Nephron (organoid): ENCODE measurements around the gene PPP1R12B.
A peak's percentile ranks its signal among the peaks of the same experiment; 100 is the strongest.
"Not testable (repeated sequence)": the region's sequence is repeated elsewhere in the genome, so short reads cannot be mapped to it uniquely, and the experiment has no call there.

Experiments used
- H3K27ac Mint-ChIP-seq, 3 experiments: 2 replicates each; pipeline ENCODE4 v1.8.0; 2020; ENCODE audit warnings: mixed read lengths in 3 of 3, mild to moderate bottlenecking in 2 of 3, moderate library complexity in 1 of 3
- H3K27me3 Mint-ChIP-seq: 2 replicates; pipeline ENCODE4 v1.8.0; 2021; ENCODE audit warnings: low read depth, mild to moderate bottlenecking, moderate library complexity, mixed read lengths
- H3K36me3 Mint-ChIP-seq: 2 replicates; pipeline ENCODE4 v1.8.0; 2020; ENCODE audit warnings: low read depth, mixed read lengths
- H3K4me1 Mint-ChIP-seq: 2 replicates; pipeline ENCODE4 v1.8.0; 2020; ENCODE audit warnings: mixed read lengths
- H3K4me3 Mint-ChIP-seq, 3 experiments: 2 replicates each; pipeline ENCODE4 v1.8.0; 2020; ENCODE audit warnings: mild to moderate bottlenecking in 3 of 3, mixed read lengths in 3 of 3, moderate library complexity in 2 of 3
- H3K9me3 Mint-ChIP-seq: 2 replicates; pipeline ENCODE4 v1.8.0; 2020; ENCODE audit warnings: mixed read lengths
- CTCF ChIP-seq, 3 experiments: fragments of 200-600 bp; sonication (generic); IDR thresholded peaks; one replicate each; pipeline ENCODE4 v1.5.0; 2021; ENCODE audit warnings: antibody characterized with exemption in 3 of 3; ENCODE audit not compliant: unreplicated experiment in 3 of 3

Gene PPP1R12B

DNA sequence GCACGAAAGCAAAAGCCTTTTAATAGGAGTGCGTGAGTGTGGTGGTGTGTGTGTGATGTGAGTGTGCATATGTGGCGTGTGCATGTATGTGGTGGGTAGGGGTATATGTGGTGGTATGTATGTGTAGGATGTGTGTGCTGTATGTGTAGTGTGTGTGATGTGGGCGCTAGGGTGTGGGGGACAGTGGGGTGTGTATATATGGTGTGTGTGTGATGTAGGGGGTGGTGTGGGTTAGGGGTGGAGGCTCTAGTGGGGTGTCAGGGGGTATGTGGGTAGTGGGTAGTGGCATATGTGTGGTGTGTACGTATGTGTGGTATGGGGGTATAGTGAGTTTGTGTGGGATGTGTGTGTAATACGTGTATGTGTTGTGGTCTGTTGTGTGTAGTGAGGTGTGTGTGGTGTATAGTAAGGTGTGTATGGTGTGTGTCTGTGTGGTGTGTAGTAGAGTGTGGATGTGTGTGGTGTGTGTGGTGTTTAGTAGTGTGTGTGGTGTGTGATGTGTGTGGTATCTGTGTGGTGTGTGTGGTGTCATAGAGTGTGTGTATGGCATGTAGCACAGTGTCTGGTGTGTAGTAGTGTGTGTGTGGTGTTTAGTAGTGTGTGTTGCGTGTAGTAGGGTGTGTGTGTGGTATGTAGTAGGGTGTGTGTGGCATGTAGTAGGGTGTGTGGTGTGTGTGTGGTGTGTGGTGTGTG, 275.7 kb downstream of the PPP1R12B start:
- H3K4me1 Mint-ChIP-seq, result peaks cover 11% of the 10 kb centered on the region
- no peak overlapping the region for H3K27ac Mint-ChIP-seq
- no peaks in the 10 kb centered on the region for H3K36me3 Mint-ChIP-seq
- H3K9me3 Mint-ChIP-seq, result no peaks in the 10 kb centered on the region
- no peak for TF ChIP-seq CTCF (IDR thresholded peaks at IDR 0.05; ENCODE audit: unreplicated experiment in 3 of 3)
- no peak overlapping the region for H3K4me3 Mint-ChIP-seq
- peaks cover 10% of the 10 kb centered on the region for H3K27me3 Mint-ChIP-seq

DNA sequence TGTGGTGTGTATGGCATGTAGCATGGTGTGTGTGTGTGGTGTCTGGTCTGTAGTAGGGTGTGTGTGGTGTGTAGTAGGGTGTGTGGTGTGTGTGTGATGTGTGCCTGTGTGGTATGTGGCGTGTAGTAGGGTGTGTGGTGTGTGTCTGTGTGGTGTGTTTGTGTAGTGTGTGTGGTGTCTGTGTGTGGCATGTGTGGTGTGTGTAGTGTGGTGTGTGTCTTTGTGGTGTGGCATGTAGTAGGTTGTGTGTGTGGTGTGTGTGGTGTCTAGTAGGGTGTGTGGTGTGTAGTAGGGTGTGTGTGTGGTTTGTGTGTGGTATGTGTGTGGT, 276.2 kb downstream of the PPP1R12B start:
- Mint-ChIP-seq H3K27me3 (peaks cover 12% of the 10 kb centered on the region), H3K9me3 (no peaks in the 10 kb centered on the region), H3K36me3 (no peaks in the 10 kb centered on the region), H3K27ac (no peak overlapping the region), H3K4me1 (peaks cover 6% of the 10 kb centered on the region), H3K4me3 (no peak overlapping the region)
- no peak for TF ChIP-seq CTCF (IDR thresholded peaks at IDR 0.05; ENCODE audit: unreplicated experiment in 3 of 3)

DNA sequence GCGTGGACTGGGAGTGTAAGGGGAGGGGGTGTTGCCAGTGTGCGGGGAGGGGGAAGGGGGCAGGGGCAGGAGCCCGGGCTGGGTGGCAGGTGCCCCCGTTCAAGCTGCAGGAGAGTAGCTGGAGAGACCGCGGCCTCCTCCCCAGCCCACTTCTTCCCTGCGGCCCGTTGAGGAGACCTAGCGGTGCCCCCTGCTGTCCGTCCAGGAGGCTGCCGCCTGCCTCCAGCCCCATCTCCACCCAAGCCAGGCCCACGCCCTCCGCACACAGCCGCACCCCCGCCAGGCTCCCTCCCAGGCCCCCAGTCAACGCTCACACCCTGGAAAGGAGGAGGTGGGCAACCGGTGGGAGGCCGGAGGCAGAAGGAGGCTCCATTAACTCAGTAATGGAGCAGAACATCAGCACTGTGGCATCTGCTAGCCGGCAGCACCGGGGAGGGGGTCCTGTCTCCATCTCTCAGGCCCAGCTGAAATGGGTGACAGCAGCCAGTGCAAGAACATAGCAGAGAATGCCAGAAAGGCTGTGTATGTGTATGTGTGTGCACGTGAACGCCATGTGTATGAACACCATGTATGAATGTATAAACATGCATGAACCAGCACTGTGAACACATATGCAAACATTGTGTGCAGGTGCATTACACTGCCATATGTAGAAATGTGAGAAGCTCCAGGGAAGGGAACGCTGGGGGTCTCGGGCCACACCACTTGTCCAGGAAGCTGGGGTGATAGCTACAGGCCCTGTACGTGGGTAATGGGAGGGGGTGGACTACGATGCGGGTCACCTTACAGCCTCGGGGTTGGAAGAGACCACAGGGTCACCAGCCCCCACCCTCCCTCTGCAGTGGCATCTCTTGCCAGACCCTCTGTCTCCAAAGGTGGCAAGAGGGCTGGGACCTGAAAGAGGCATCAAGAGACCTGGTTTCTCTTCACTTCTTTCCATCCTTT, 277.2 kb downstream of the PPP1R12B start:
- H3K27ac Mint-ChIP-seq, result no peak overlapping the region
- no peaks in the 10 kb centered on the region for H3K9me3 Mint-ChIP-seq
- H3K27me3 Mint-ChIP-seq, result peaks cover 12% of the 10 kb centered on the region
- no peak overlapping the region for H3K4me3 Mint-ChIP-seq
- peak; percentile 60 to 71 (median 71) for TF ChIP-seq CTCF (IDR thresholded peaks at IDR 0.05; ENCODE audit: unreplicated experiment in 3 of 3)
- peaks cover 4% of the 10 kb centered on the region for H3K4me1 Mint-ChIP-seq
- H3K36me3 Mint-ChIP-seq, result no peaks in the 10 kb centered on the region

- not testable (repeated sequence) for H3K4me3 Mint-ChIP-seq, H3K4me1 Mint-ChIP-seq, H3K36me3 Mint-ChIP-seq, H3K27ac Mint-ChIP-seq, H3K9me3 Mint-ChIP-seq
- H3K27me3 Mint-ChIP-seq, result peaks cover 16% of the 10 kb centered on the region
Observed at GRCh38 chr1:202627036-202627435, 278.5 kb downstream of the PPP1R12B start.

GRCh38 chr1:202627841-202628565, 279.5 kb downstream of the PPP1R12B start:
- no peak overlapping the region for H3K27ac Mint-ChIP-seq
- H3K4me3 Mint-ChIP-seq, result no peak overlapping the region
- peaks cover 4% of the 10 kb centered on the region for H3K4me1 Mint-ChIP-seq
- H3K9me3 Mint-ChIP-seq, result no peaks in the 10 kb centered on the region
- peaks cover 21% of the 10 kb centered on the region for H3K27me3 Mint-ChIP-seq
- no peaks in the 10 kb centered on the region for H3K36me3 Mint-ChIP-seq
- no peak for TF ChIP-seq CTCF (IDR thresholded peaks at IDR 0.05; ENCODE audit: unreplicated experiment in 3 of 3)

DNA sequence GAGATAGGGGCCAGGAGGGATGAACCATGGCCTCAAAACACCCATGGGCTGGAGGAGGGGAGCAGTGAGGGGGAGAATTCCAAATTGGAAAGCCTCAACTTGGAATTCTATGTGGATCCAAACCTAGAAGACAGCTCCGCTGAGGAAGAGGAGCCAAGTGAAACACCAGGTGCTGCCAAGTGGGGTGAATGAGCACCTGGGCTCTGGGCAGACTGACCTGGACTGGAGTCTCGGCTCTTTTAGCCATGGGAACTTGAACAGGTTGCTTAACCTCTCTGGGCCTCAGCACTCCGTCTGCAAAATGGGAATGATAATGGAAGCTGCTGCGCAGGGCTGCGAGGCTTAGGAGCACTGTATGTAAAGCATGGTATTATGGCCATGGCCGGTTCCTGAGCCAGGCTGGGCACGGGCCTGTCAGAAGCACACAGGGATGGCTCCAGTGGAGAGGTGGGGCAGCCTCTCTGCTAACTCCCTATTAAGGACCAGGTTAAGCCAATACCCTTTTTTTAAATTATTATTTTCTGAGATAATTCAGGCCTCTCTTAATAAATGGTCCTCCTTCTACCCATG, 280.2 kb downstream of the PPP1R12B start:
- H3K4me1 Mint-ChIP-seq, result peaks cover 4% of the 10 kb centered on the region
- no peak overlapping the region for H3K4me3 Mint-ChIP-seq
- no peaks in the 10 kb centered on the region for H3K36me3 Mint-ChIP-seq
- H3K27me3 Mint-ChIP-seq, result peaks cover 29% of the 10 kb centered on the region
- no peak overlapping the region for H3K27ac Mint-ChIP-seq
- H3K9me3 Mint-ChIP-seq, result no peaks in the 10 kb centered on the region
- TF ChIP-seq CTCF (IDR thresholded peaks at IDR 0.05; ENCODE audit: unreplicated experiment in 3 of 3), result no peak

GRCh38 chr1:202629257-202629811, 280.8 kb downstream of the PPP1R12B start:
- H3K27ac Mint-ChIP-seq, H3K4me1 Mint-ChIP-seq, H3K4me3 Mint-ChIP-seq, H3K9me3 Mint-ChIP-seq, H3K36me3 Mint-ChIP-seq: not testable (repeated sequence)
- peaks cover 30% of the 10 kb centered on the region for H3K27me3 Mint-ChIP-seq

DNA sequence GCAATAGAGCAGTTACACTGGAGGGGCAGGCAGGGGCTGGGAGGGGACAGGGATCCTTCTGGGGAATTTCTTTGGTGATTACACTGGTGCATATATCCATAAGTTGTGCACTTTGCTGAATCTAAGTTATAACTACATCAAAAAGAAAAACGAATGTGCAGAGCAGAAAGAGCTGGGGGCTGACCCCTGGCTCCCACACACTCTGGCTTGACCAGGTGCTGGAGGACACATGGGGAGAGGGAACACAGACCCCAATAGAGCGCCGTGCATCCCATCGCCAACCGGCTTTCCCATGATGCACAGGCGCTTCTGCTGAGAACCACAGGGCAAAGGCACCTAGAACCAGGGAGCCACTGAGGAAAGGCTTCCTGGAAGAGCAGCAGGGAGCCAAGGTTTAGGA, 281.6 kb downstream of the PPP1R12B start:
- not testable (repeated sequence) for H3K4me1 Mint-ChIP-seq, H3K9me3 Mint-ChIP-seq, H3K27ac Mint-ChIP-seq, H3K36me3 Mint-ChIP-seq, H3K4me3 Mint-ChIP-seq
- H3K27me3 Mint-ChIP-seq, result peaks cover 30% of the 10 kb centered on the region
